ENCODE results near the gene DNHD1. TPM values are rescaled to one million over a fixed set of nuclear protein-coding genes. Genes with fewer than 3 reads are reported as not detected.

DNHD1 gene
- total RNA-seq, 2 experiments from 2014 or later = 18.5 to 19.6 TPM

DNA sequence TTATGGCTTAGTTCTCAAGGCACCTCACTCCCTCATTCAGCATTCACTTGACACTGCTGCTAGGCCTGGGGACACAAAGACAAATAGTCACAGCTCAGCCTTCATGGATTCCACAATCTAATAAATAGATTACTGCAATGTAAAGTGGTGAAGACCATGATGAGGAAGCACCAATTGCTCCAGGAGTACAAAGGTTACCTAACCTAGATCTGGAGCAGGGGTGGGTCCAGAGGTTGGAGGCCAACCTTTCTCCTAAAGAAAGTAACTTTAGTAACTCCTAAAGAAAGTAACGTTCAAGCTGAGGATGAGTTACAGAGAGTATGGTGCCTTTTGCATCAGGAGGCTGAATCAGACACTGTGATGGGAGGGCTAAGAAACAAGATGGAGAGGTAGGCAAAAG lies 27.5 kb upstream of the DNHD1 start:
- peaks cover 20% of the 10 kb centered on the region for H3K4me1 Mint-ChIP-seq
- H3K4me3 Mint-ChIP-seq = no peak overlapping the region
- peaks cover 4% of the 10 kb centered on the region for H3K27me3 Mint-ChIP-seq
- no peaks in the 10 kb centered on the region for H3K9me3 Mint-ChIP-seq
- no peak overlapping the region for H3K27ac Mint-ChIP-seq
- CTCF ChIA-PET = interaction anchor here (1.1 kb wide), 1 partner anchor 91 kb away, joined by 3 read pairs; no protein-coding TSS in a partner anchor
- POLR2A ChIA-PET = no interaction called here
- H3K36me3 Mint-ChIP-seq (ENCODE audit: low read depth) = no peaks in the 10 kb centered on the region
- no peak for DNase-seq

DNA sequence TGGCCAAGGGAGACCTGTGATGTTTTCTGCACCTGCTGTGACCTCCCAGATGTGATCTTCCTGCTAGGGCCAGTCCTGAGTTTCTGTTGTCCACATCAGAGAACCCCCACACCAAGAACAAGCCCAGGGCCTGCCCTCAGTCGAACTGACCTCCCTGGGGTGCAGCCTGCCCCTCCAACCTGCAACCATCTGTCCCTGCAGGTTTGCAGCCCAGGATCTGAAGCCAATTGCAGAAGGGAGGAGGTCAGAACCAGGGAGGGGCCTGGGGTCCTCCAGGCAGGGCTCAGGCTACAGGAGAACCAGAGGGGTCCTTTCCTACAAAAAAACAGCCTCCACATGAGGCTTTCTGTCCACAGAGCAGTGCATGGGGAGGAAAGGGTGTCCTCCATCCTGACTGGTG lies 24.1 kb upstream of the DNHD1 start:
- ChIA-PET POLR2A (interaction anchor here (0.9 to 2.1 kb wide), 4 partner anchors 9 to 151 kb away, joined by 3 to 11 read pairs (median 6); partner anchors contain the start of genes ARFIP2, SMPD1 and TIMM10B), CTCF (interaction anchor here (1.0 to 4.2 kb wide), 5 partner anchors 9 to 110 kb away, joined by 3 to 26 read pairs (median 3); partner anchors contain the start of genes ARFIP2 and TIMM10B)
- Mint-ChIP-seq H3K36me3 (ENCODE audit: low read depth) (peaks cover 11% of the 10 kb centered on the region), H3K9me3 (no peaks in the 10 kb centered on the region), H3K4me1 (peaks cover 20% of the 10 kb centered on the region), H3K27me3 (peaks cover 4% of the 10 kb centered on the region), H3K4me3 (peak overlapping the region; percentile 76), H3K27ac (no peak overlapping the region)
- no peak for DNase-seq

GRCh38 chr11:6473451-6474412 lies 23.3 kb upstream of the DNHD1 start, which contains the start of gene TRIM3:
TSS of gene TRIM3 (minus strand) at chr11:6473941. CDS start at chr11:6465695, 8,246 bp downstream.
- H3K36me3 Mint-ChIP-seq (ENCODE audit: low read depth) = peaks cover 16% of the 10 kb centered on the region
- H3K9me3 Mint-ChIP-seq = no peaks in the 10 kb centered on the region
- peak; percentile 67 for DNase-seq
- peak within 1 kb of the TSS; percentile 76 for H3K4me3 Mint-ChIP-seq
- POLR2A ChIA-PET = interaction anchor here (0.9 to 2.1 kb wide), 4 partner anchors 8 to 152 kb away, joined by 3 to 11 read pairs (median 6); partner anchors contain the start of genes ARFIP2, SMPD1 and TIMM10B
- no peak within 1 kb of the TSS for H3K27ac Mint-ChIP-seq
- CTCF ChIA-PET = interaction anchor here (1.0 to 4.2 kb wide), 5 partner anchors 8 to 111 kb away, joined by 3 to 26 read pairs (median 3); partner anchors contain the start of genes ARFIP2 and TIMM10B
- H3K4me1 Mint-ChIP-seq = peaks cover 20% of the 10 kb centered on the region
- peaks cover 4% of the 10 kb centered on the region for H3K27me3 Mint-ChIP-seq

DNA sequence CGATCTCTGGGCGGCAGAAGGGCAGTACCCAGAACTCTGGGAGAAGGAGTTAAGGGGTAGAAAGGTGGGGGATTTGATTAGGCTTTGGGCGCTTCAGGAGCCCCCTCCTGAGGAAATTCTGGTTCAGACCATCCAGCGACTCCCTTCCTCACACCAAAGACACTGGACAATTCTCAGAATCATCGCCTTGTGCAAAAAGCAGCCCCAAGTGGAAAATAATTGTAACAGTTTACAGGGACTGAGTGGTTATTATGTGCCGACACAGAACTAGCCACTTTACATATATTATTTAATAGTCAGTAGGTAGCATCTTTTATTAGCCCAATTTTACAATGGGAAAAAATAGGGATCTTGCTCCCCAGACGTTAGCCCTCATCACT lies 22.7 kb upstream of the DNHD1 start:
- ChIA-PET CTCF (interaction anchor here (0.8 to 4.2 kb wide), 2 partner anchors 14 to 96 kb away, joined by 3 to 26 read pairs; no protein-coding TSS in a partner anchor), POLR2A (interaction anchor here (0.9 to 2.1 kb wide), 5 partner anchors 11 to 96 kb away, joined by 3 to 11 read pairs (median 3); no protein-coding TSS in a partner anchor)
- H3K4me3 Mint-ChIP-seq = peak overlapping the region; percentile 74
- H3K27me3 Mint-ChIP-seq = peaks cover 4% of the 10 kb centered on the region
- H3K27ac Mint-ChIP-seq = no peak overlapping the region
- H3K9me3 Mint-ChIP-seq = no peaks in the 10 kb centered on the region
- H3K36me3 Mint-ChIP-seq (ENCODE audit: low read depth) = peaks cover 23% of the 10 kb centered on the region
- DNase-seq = no peak
- H3K4me1 Mint-ChIP-seq = peaks cover 26% of the 10 kb centered on the region

GRCh38 chr11:6474806-6475500 lies 22.1 kb upstream of the DNHD1 start:
- H3K4me3 Mint-ChIP-seq = peak overlapping the region; percentile 74

DNA sequence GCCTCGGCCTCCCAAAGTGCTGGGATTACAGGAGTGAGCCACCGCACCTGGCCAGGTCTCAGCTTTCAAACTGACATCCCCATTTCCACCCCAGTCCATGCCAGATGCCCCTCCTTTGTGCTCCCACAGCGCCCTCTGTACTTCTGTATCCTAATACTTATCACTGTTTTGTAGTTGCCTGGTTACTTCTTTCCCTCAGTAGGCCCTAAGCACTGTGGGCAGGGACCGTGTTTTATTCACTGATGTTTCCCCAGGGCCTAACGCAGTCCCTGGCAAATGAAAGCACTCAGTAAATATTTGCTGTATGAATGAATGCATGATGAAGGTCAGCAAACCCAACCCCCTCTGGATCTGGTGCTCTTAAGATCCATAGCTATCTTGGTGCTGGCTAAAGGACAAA lies 21.1 kb upstream of the DNHD1 start:
- H3K27ac Mint-ChIP-seq = no peak overlapping the region
- DNase-seq = no peak
- H3K36me3 Mint-ChIP-seq (ENCODE audit: low read depth) = peaks cover 23% of the 10 kb centered on the region
- ChIA-PET CTCF (interaction anchor here (1.0 to 4.2 kb wide), 3 partner anchors 97 to 262 kb away, joined by 8 to 26 read pairs (median 9); no protein-coding TSS in a partner anchor), POLR2A (interaction anchor here (1.3 to 1.7 kb wide), 2 partner anchors 9 to 97 kb away, joined by 3 to 5 read pairs; no protein-coding TSS in a partner anchor)
- no peak overlapping the region for H3K4me3 Mint-ChIP-seq
- H3K9me3 Mint-ChIP-seq = no peaks in the 10 kb centered on the region
- H3K27me3 Mint-ChIP-seq = peaks cover 4% of the 10 kb centered on the region
- peaks cover 41% of the 10 kb centered on the region for H3K4me1 Mint-ChIP-seq

More at GRCh38 chr11:6474806-6475500, 22.1 kb upstream of the DNHD1 start:
- POLR2A ChIA-PET = interaction anchor here (0.6 to 1.7 kb wide), 5 partner anchors 10 to 103 kb away, joined by 3 to 5 read pairs (median 3); no protein-coding TSS in a partner anchor
- DNase-seq = no peak
- Mint-ChIP-seq H3K27me3 (peaks cover 4% of the 10 kb centered on the region), H3K27ac (no peak overlapping the region), H3K36me3 (ENCODE audit: low read depth) (peaks cover 23% of the 10 kb centered on the region), H3K4me1 (peaks cover 31% of the 10 kb centered on the region), H3K9me3 (no peaks in the 10 kb centered on the region)
- CTCF ChIA-PET = interaction anchor here (0.8 to 4.2 kb wide), 3 partner anchors 14 to 263 kb away, joined by 3 to 26 read pairs (median 8); no protein-coding TSS in a partner anchor

GRCh38 chr11:6476571-6476970 lies 20.5 kb upstream of the DNHD1 start:
- Mint-ChIP-seq H3K36me3 (ENCODE audit: low read depth) (peaks cover 23% of the 10 kb centered on the region), H3K4me3 (no peak overlapping the region), H3K4me1 (peaks cover 43% of the 10 kb centered on the region), H3K27ac (no peak overlapping the region), H3K27me3 (peaks cover 1% of the 10 kb centered on the region), H3K9me3 (no peaks in the 10 kb centered on the region)
- no peak for DNase-seq
- POLR2A ChIA-PET = no interaction called here
- CTCF ChIA-PET = interaction anchor here (2.0 kb wide), 1 partner anchor 98 kb away, joined by 9 read pairs; no protein-coding TSS in a partner anchor

DNA sequence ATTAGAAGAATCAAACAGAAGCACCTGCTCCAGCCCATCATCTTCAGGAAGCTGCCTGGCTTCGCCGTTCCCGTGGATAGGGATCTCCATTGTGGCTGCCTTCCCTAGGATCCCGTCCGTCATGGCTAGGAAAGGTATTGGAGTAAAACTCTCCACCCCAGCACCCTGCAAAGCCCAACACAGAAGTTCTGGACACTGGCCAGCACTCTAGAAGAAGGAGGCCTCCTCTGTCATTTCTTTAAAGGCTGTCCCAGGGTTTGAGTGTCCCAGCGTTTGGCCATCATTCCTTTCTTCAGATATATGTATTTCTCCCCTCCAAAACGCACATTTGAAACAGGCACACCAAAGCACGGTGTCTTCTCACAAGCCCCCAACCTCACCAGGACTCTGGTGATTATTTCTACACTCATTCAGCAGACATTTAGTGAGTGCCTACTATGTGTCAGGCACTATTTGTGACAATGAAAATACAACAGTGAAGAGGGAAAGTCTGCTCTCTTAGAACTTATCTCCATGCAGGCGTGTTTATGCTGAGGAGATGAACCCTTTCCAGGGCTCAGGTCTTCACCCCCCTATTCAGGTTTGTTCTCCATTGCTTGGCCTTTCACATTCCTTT lies 16.7 kb upstream of the DNHD1 start:
- Mint-ChIP-seq H3K4me1 (peaks cover 41% of the 10 kb centered on the region), H3K27me3 (no peaks in the 10 kb centered on the region), H3K9me3 (no peaks in the 10 kb centered on the region), H3K4me3 (peak overlapping the region; percentile 97), H3K27ac (peak overlapping the region; percentile 97), H3K36me3 (ENCODE audit: low read depth) (peaks cover 39% of the 10 kb centered on the region)
- no peak for DNase-seq
- CTCF ChIA-PET = interaction anchor here (1.4 to 1.5 kb wide), 2 partner anchors 124 to 203 kb away, joined by 3 to 4 read pairs; partner anchors contain the start of gene MRPL17
- POLR2A ChIA-PET = interaction anchor here (0.6 to 2.9 kb wide), 2 partner anchors 78 to 123 kb away, joined by 3 to 19 read pairs; no protein-coding TSS in a partner anchor

DNA sequence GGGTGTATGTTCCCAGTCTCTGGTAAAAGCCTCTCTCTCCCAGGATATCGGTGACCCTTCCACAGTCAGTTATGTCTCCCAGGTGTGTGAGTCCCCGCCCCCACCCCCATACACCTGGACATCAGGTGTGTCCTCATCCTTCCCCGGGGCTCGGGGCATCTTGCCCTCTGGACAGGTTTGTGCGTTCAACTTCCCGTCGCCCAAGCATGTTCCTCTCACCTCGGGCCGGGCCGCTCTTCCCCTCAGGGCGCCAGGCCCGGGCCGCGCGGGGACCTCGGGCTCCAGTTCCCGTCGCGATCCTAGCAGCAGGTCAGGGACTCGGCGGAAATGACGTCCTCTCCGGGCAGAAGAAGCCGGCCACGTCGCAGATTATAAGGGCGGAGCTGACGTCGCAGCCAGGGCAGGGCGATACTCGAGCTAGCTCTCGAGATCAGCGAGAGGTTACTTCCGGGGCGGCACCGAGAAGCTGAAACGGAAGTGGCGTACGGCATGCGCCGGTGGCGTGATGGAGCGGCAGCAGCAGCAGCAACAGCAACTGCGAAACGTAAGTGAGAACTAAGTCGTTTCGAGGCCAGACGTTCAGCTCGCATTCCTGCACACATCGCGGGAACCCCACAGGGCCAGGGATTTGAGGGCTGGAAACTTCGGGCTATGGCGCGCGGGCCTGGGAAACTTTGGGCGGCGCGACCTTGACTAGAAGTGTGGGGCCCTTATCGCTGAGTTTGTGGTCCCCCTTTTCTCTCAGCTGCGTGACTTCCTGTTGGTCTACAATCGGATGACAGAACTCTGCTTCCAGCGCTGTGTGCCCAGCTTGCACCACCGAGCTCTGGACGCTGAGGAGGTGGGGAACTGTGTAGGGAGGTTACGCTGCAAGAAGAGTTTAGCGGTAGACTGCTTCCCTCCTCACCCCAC lies 15.8 kb upstream of the DNHD1 start, which contains the start of the genes ARFIP2 and TIMM10B:
TSS of gene ARFIP2 (minus strand) at position 320 of the 912 bp plus-strand sequence. CDS start 910 bp downstream, outside the sequence.
TSS of gene TIMM10B (plus strand) at position 490 of the 912 bp plus-strand sequence. CDS start at position 506, 16 bp downstream.
- peak within 1 kb of the TSS; percentile 97 for H3K4me3 Mint-ChIP-seq
- no peaks in the 10 kb centered on the region for H3K27me3 Mint-ChIP-seq
- CTCF ChIA-PET = interaction anchor here (0.7 to 3.4 kb wide), 25 partner anchors 8 to 275 kb away, joined by 3 to 51 read pairs (median 4); partner anchors contain the start of genes APBB1, MRPL17, SMPD1 and TAF10
- H3K4me1 Mint-ChIP-seq = peaks cover 41% of the 10 kb centered on the region
- H3K9me3 Mint-ChIP-seq = no peaks in the 10 kb centered on the region
- DNase-seq = peak; percentile 98
- peak within 1 kb of the TSS; percentile 97 for H3K27ac Mint-ChIP-seq
- H3K36me3 Mint-ChIP-seq (ENCODE audit: low read depth) = peaks cover 39% of the 10 kb centered on the region
- POLR2A ChIA-PET = interaction anchor here (0.7 to 2.9 kb wide), 39 partner anchors 8 to 266 kb away, joined by 3 to 41 read pairs (median 5); partner anchors contain the start of genes APBB1, CAVIN3, HPX and ILK

DNA sequence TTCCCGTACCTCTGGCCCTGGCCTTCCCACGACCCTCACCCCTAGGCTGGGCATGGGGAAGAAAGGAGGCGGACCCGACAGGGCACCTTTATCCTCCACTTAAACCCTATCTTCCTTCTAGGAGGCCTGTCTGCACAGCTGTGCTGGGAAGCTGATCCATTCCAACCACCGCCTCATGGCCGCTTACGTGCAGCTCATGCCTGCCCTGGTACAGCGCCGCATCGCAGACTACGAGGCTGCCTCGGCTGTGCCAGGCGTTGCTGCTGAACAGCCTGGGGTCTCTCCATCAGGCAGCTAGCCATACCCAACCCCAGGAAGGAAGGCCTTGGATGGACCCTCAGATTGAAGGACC lies 15.2 kb upstream of the DNHD1 start:
- DNase-seq = no peak
- Mint-ChIP-seq H3K27ac (peak overlapping the region; percentile 97), H3K4me1 (peaks cover 41% of the 10 kb centered on the region), H3K36me3 (ENCODE audit: low read depth) (peaks cover 37% of the 10 kb centered on the region), H3K27me3 (no peaks in the 10 kb centered on the region), H3K9me3 (no peaks in the 10 kb centered on the region), H3K4me3 (peak overlapping the region; percentile 97)
- POLR2A ChIA-PET = interaction anchor here (0.7 to 2.9 kb wide), 38 partner anchors 8 to 265 kb away, joined by 3 to 41 read pairs (median 5); partner anchors contain the start of genes APBB1, CAVIN3, HPX and ILK
- CTCF ChIA-PET = interaction anchor here (0.9 to 3.4 kb wide), 18 partner anchors 9 to 274 kb away, joined by 3 to 51 read pairs (median 4); partner anchors contain the start of genes MRPL17, TAF10 and TPP1

Data from activated CD4-positive, alpha-beta memory T cell treated with anti-CD3 and anti-CD28 coated beads, Interleukin-2, amount 10 ng/mL, durations not matched to agents 7 days and 5 days (primary cell).